Measurements from ENCODE around the gene SPRED2.
"Not testable (repeated sequence)": the region's sequence is repeated elsewhere in the genome, so short reads cannot be mapped to it uniquely, and the experiment has no call there.

SPRED2 gene

DNA sequence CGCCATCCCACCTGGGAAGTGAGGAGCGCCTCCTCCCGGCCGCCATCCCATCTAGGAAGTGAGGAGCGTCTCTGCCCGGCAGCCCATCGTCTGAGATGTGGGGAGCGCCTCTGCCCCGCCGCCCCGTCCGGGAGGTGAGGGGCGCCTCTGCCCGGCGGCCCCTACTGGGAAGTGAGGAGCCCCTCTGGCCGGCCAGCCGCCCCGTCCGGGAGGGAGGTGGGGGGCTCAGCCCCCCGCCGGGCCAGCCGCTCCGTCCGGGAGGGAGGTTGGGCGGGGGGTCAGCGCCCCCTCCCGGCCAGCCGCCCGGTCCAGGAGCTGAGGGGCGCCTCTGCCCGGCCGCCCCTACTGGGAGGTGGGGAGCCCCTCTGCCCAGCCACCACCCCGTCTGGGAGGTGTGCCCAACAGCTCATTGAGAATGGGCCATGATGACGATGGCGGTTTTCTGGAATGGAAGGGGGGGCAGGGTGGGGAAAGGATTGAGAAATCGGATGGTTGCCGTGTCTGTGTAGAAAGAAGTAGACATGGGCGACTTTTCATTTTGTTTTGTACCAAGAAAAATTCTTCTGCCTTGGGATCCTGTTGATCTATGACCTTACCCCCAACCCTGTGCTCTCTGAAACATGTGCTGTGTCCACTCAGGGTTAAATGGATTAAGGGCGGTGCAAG, 93.4 kb downstream of the SPRED2 start:
- not testable (repeated sequence) for DNase-seq

DNA sequence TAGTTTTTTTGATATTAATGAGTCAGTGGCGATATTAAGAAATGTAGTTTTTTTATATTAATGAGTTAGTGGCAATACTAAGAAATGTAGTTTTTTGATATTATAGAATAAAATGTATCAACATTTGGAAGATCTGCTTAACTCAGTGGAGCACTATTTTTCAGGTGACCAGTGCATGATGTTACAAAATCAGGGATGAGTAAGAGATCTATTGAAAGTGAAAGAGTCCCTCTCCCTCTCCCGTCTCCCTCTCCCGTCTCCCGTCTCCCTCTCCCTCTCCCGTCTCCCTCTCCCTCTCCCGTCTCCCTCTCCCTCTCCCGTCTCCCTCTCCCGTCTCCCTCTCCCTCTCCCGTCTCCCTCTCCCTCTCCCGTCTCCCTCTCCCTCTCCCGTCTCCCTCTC, 94.5 kb downstream of the SPRED2 start:
- not testable (repeated sequence) for DNase-seq

DNA sequence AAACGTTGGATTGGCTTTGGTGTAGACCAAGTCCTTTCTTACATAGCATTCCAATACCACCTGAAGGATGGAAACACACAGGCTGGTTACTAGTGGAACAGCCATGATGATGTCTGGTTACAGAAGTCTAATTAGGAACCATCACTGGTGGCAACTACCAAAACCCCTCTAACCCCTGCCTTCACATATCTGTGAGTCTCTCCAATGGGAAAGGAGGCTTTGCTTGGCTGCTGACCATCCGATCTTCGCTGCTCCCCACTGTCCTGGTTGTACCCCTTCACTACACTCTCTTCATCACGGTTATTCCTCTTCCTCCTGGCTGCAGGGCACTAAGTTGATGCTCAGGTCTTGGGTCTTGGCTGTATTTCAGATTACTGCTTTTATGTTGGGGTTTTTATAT, 97.7 kb downstream of the SPRED2 start:
- DNase-seq, result no peak

DNA sequence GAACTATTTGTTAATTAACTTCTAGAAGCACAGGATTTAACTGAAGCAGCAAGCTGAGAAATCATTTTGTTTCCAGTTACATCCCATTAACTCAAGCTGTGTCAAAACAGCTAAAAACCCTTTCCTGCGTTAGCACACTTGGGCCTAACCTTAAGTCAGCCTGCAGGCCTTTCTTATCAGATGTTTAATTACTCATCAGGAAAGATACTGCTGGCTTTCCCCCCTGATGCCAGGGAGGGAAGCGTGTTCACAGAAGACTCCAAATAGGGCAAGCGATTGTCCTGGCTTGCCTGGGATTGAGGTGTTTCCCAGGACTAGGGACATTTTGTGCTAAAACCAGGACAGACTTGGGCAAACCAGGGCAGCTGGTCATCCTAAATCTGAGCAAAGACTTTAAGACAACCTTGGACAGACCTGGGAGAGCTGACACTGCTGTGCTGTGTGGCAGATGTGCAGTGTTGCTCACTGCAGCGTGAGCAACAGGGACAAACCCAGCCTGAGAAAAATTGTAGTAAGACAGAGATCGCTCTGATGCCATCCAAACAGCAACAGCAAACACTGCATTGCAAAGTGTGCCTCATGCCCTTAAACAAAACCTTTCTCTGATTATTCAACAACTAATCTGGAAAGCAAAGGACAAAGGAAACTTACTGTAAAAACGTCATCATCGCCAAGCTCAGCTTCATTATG, 100.9 kb downstream of the SPRED2 start:
- no peak for DNase-seq

DNA sequence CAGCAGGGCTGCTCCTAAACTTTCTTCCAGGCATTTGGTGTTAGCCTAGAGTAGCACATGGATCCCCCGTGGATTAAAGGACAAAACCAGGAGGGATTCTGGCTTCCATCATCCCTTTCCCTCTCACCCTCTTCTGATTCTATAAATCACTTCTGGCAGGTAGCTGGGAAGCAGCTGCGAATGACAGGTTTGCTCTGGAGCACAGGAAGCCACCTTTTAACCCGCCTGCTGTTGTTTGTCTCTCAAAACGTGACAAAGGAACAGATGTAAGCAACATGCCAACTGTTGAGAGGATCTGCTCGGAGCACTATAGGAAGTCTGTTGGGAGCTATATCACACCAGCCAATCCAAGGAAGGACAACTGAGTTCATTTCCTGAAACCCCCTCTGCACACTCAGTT, 102.9 kb downstream of the SPRED2 start:
- DNase-seq, result no peak

DNA sequence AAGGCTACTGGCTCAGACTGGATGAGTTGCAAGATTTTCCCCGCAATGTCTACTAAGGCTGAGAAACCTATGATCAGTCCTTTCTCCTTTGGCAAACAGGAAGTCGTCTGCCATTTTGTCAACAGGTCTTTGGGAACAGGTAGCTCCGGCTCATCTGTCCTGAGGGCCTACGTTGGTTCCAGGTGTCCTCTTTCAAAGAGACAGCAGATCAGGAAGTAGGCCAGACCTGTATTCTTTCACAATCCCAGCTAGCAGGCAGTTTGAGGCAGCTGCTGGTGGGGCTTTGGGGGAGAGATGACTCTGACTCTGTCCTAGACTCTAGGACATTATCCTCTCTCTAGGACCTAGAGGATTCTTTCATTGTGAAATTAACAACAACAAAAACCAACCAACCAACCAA, 106.1 kb downstream of the SPRED2 start:
- no peak for DNase-seq

DNA sequence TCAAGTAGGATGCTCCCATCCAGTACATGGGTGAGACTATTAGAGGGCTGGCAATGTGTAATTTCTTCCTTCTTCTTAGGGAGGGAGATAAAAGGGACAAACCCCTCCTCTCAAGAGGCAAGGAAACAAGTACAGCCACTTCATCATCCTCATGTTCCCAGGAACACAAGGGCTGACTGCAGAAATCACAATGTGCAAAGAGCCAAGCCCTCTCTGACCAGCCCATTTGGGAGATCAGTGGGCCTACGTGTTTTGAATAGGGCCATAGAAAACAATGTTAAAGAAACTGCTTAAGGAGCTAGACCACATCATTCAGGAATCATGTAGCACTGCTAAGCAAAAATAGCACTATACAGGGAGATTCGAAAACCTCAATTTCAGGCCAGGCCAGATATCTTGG, 107.3 kb downstream of the SPRED2 start:
- no peak for DNase-seq

DNA sequence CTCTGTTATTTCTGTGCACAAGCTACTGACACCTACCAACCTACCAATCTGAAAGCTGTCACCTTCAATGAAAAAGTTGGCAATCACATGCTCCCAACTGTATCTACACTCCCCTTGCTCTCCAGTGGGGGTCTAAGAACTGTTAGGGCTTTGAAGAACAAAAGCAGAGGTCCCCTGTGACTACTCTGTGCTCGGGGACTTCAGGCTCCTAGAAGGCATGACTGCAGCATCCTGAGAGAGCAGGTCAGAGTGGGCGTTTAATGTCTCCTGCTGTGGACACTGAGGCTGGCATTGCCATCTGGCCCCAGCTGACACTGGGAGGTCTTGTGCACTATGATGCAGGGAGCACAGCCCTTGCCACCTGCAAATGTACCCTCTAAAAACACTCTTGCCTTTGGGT, 111.5 kb downstream of the SPRED2 start:
- DNase-seq, result no peak

DNA sequence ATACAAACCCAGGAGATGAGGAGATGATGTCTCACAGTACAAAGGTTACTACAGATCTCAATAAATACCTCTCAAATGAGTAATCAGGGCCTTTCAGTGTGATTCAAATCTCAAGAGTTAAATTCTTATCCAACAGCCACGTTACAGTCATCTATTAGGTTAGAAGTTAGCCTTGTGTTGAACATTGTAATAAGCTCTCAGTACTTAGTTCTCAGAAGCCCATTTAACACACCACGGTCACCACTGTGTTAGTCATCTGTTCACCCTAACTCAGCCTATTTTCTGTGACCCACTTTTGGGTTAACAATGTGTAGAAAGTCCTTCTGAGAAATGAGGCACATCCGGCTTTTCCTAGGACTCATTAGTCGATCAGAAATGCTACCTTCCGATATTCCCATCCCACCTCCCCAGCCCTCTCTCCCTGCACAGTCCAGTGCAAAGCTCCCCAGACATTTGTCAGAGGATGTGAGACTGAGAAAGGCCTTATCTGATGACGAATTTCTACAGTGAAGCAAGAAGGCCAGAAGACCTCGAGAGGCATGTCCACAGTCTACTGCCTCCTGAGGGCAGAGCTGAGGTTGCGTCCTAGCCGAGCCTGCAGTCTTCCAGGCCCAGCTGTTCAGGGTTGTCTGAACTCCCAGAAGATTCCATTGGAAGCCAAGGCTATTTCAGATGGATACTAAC, 112.2 kb downstream of the SPRED2 start:
- DNase-seq, result no peak

DNA sequence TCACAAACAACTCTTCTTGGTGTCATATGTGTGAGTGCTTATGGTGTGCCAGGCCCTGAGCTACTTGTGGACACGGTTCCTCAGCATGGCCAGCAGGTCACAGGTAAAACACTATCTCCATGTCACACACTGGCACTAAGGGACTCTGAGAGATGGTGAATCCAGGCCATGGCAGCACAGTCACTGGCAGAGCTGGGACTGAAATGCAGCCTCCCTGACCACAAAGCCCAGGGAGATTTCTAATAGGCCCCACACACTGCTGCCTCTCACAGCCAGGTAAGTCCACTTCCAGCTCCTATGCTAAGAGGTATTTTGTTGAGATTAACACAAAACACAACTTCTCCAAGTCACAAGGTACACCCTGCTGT, 112.7 kb downstream of the SPRED2 start:
- no peak for DNase-seq

DNA sequence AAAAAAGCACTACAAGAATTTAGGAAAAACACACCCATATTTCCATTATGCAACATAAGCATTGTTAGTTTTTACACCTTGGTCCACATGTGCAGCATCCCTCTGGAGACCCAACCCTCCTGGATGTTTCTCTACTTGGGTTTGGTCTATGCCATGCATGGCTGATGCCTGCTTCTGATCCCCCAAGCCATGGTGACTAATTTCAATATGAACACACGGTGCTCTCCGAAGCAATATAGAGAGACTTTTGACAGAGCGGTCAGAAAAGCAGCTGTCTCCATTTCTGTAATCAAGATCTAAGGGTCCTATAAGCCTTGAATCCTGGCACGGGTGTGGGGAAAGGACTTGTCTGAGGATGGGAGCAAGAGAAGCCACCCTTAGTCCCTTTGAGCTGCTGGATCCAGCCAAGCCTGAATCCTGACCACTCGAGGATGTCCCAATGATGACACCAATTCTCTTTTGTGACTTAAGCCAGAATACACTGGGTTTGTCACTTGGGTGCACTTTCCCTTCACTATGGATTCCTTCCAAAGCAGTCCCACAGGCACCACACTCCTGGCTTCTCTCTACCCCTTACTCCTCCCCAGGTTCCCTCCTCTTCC, 113.2 kb downstream of the SPRED2 start:
- no peak for DNase-seq

DNA sequence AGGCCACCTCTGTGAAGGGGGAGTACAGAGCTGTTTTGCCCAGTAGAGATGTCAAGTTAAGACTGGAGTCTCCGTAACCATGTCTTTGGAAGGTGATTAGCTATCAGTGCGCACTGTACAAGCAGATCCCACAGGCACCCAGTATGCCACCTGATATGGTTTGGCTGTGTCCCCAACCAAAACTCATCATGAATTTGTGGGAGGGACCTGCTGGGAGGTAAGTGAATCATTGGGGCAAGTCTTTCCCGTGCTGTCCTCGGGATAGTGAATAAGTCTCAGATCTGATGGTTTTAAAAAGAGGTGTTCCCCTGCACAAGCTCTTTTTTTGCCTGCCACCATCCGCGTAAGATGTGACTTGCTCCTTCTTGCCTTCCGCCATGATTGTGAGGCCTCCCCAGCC, 114.6 kb downstream of the SPRED2 start:
- DNase-seq, result no peak

DNA sequence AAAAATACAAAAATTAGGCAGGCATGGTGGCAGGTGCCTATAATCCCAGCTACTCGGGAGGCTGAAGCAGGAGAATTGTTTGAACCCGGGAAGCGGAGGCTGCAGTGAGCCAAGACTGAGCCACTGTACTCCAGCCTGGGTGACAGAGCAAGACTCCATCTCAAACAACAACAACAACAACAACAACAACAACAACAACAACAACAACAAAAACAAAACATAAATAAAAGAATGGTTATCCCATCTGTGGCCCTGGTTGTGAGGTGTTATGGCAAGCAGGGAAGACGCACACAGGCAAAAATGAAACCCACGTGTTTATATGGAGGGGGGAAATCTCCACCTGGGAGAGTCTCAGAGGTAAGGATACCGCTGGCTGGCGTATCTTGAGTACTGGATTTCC, 115.0 kb downstream of the SPRED2 start:
- DNase-seq, result not testable (repeated sequence)

DNA sequence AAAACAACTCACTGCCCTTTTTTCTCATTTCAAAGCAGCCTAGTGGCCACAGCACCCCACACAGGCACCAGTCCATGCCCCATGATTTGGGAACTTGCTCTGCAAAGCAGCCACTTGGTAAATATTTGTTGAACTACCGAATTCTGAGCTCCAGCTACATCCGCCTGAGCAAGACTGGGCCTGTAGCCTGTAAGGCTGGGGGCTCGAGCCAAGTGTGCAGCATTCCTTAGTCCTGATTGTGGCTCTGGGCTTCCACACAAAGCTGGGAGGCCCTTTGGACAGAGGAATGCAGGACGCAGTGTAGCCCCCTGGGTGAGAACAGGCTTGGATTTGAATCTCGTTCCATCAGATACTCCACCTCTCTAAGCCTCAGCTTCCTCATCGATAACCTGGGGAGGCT, 116.3 kb downstream of the SPRED2 start:
- DNase-seq, result no peak

DNA sequence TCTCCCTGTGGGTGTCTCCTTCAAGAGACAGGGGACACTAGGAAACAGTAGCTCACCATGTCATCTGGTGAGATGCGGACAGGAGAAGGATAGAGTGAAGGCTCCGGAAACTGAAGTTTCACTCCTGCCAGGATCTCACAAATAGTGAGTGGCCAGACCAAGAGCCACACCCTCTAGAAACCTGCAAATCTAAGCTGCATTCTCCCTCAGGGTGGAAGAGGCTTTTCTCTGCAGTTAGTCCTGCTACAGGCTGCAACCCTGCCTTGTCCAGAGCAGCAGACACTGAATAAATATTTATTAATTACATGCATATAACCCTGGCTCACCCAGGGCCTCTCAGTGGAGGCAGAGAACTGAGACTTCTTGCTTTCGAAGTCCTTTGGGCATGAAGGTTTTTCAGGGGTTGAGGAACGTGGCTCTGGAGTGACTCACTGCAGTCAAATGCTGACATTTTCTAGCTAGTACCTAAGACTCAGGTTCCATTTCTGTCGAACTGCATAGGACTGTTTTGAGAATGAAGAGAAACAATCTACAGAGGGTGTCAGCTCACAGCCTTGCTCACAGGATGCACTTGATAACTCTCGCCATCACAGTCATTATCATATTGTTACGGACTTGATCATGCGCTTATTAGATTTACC, 117.5 kb downstream of the SPRED2 start:
- no peak for DNase-seq

DNA sequence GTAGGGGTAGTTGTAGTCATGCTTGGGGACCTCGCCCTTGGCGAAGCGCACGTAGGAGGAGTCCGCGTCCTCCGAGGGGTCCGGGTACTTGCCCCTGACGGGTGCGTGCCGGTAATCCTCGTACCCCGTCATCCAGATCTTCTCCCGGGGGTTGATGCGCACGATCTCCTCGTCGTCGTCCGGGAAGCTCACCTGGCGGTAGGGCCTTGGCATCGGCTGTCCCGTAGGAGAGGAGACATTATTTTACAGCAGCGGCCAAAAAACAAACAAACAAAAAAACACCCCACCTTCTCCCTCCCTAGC, 118.5 kb downstream of the SPRED2 start:
- no peak for DNase-seq

DNA sequence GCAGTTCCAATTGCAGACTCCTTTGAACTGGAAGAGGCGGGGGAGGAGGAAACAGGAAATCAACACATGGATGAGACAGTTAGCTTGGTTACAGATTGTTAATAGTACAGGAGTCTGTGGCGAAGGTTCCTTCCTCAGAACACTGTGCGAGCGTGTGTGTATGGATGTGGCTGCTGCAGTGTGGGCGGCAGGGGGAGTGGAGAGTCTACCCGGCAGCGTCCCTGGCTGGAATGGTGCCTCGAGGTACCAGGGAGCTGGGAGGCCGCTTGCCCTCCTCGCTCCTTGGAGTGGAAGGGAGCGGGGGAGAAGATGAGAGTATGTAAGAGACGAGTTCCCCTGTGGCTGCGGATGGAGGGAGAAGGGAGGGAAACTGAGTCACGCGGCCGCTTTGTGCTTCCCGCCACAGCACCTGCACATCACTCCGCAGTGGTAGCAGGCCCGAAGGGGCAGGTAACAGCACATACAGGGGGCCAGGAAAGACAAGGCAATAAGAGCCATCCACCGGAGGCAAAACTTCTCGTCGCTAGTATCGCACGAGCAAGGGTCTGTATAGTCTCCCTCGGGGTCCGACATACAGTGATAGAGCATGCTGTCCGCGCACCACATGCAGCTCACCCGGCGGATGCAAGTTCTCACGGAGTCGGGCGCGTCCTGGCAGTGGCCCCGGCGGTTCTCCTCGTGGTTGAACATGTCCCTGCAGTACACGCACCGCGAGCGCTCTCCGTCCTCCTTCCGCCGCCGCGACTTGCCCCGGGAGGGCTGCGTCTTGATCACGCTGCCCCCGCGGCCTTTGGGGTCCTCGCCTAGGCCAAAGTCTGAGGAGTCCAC, 119.1 kb downstream of the SPRED2 start:
- DNase-seq, result no peak

DNA sequence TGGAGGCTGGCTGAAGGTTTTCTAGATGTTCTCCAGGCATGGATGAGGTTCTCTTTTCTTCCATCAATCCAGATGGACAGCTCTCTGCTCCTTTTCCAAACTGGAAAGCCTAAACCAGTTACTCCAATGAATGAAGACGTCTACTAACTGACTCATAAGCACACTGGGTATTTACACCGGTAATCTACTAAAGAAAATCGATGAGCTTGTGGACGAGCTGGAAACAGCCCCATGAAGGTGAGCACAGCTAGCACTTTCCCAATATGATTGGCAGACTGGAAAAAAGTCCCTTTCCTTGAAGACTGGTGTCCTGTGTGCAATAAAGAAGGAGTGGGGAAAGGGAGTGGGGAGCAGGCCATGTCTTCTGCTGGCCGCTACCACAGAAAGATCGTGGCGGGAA, 120.8 kb downstream of the SPRED2 start:
- DNase-seq, result no peak

DNA sequence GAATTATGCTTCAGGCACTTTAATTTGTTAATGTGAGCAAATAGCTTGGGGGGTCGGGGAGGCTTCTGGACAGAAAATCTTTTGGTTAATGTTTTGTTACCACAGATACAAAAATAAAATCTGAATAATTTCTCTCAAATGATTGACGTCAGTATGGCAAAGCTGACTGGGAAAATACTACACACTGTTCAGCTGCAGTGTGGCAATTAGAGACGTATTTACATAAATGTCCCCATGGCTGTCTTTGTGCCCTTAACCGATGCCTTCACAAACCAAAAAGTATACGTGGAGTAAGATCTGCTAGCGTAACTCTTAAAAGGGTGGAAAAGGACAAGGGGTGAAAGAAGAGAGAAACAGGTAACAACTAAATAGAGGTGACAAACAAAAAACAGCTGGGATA, 121.3 kb downstream of the SPRED2 start:
- no peak for DNase-seq

DNA sequence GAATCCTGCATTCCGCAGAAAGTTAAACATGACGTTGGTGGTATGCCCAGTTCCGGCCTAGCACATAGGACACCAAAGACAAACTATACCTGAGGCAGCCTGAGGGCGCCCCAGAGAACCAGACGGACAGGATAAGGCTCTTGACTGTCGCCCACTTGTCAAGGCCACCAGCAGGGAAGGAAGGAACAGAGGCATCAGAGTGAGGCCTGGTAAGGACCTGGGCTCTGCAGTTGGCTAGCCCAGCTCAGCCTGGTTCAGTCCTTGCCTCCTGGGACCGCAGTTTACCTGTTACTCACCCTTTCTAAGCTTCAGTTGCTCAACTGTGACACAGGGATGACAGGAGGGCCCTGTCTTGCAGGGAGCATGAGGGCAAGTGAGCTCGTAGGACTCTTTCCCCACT, 122.7 kb downstream of the SPRED2 start:
- no peak for DNase-seq

DNA sequence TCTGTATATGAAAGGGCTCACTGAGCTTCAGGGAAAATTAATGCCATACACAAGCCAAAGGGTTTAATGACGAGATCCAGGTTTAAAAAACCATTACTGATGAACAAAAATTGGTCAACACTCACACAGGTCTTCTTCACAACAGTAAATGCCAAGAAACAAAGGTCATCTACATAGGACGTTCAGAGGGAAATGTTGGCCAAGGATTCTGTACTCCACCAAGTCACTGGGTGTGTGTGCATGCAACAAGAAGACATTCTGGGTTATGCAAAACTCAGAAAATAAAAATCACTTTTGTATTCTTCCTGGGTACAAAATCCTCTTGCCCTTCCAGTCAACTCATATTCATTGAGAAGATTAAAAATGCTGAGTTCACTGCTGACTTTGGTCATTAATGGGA, 126.5 kb downstream of the SPRED2 start:
- no peak for DNase-seq

DNA sequence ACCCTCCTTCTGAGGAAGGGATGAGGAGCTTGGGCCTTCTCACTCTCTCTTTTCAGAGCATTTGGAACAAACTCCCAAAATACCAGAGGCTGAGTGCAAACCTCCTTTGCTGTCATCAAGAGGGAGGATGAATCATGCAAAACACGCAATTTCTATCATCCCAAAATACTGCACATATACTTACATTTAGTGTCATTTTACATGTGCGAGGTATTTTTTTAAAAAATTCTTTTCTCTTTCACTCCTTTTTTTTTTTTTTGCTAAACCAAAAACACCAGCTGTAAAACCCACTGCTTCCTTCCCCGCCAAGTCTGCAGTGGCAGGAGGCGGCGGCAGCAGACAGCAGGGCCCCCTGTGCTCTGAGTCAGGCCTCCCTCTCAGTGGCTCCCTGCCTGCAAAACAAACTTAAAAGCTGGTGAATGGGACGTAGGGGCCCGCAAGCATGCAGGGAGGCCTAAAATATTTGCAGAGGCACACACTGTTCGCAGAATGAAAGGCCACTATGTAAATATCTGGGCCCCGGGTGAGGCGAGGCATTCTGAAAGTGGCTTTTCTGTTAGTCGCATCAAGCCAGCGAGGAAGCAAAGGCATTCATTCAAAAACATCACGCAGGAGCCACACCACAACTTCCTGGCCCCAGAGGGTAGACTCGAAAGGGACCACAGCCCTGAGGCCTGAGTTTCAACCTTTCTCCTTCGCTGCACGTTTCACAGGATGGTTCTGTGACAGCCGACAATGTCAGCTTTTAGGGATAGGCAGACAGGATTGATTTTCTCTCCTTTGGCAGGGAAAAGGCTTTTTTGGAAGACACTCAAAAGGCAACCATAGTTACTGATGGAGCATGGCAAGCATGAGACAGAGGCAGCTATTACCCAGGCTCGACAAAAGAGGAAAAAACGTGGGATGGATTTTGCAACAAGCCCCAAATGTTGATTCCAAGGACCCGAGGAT, 131.4 kb downstream of the SPRED2 start:
- DNase-seq, result peak; percentile 33 to 92 (median 69)
